AG08396 (cell line): ENCODE data around the gene ABHD13.
"Not testable (repeated sequence)": the region's sequence is repeated elsewhere in the genome, so short reads cannot be mapped to it uniquely, and the experiment has no call there.

Experiments
- DNase-seq: peaks from one replicate; pipeline ENCODE4 v3.0.0; 2012; ENCODE audit warnings: low spot score, mixed read lengths

The ABHD13 gene

DNA sequence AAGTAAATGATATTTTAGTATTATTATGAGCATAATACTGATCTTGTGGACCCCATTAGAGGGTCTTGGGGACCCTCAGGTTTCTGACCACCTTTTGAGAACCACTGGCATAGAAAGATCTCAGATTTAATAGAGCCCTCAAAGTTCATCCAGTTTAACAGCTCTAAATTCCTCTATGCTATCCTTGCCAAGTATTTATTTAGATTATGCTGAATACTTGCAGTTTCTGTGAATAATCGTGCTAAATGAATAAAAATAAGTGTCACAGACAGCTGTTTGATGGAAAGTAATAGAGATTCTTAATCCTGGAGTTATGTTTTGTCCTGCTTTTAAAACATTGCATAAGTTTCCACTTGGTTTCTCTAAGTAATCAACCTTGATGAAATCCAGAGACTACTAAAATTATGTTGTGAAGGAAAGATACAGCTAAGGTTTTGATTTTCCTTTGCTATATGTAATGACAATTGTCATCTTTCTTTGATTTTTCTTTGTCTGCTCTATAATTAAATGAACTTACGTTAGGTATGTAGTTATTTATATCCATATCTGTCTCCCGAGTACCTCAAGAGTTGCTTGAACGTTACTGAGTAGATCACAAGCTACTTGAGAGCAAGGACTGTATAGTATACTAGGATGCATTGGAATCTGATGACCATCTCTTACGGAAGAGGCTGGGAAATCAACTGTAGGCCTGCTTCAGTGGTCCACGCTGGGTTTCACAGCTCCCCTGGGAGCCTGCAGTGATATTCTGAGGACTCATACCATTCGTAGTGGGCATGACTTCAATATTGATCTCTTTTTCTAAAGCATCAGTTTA lies 5.7 kb downstream of the ABHD13 start:
- DNase-seq = no peak

DNA sequence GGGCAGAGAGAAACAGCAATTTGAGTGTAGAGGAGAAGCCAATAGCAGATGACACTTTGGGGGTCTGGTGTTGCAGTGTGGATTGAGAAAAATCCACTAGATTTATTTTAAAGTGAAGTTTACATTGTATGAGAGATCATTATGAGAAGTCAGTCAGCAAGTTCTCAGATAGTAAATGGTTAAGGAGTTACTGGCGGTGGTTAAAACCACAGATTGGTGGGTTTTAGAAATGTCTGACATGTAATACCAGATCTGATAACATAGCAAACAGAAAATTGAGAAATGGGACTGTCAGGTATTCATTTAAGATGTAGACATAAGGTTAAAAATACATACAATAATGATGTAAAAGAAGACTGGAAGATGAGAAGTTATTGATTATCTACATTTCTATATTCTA lies 7.2 kb downstream of the ABHD13 start:
- DNase-seq = no peak

DNA sequence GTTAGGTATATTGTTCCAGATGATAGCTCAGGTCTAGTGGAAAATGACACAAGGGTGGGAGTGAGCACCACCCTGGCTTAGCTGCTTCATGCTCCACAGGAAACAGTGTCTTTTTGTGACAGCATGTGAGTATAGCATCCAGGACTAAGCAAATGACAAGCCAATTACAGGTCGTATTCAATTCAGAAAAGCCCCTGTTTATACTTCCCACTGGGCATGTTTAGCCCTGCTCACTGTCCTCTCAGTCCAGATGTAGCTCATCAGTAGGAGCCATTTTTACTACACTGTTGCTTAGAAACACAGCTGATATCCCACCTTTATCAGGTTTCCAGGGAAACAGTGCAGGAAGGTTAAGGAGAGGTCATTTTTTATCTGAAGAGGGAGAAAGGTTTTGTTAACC lies 8.0 kb downstream of the ABHD13 start:
- no peak for DNase-seq

DNA sequence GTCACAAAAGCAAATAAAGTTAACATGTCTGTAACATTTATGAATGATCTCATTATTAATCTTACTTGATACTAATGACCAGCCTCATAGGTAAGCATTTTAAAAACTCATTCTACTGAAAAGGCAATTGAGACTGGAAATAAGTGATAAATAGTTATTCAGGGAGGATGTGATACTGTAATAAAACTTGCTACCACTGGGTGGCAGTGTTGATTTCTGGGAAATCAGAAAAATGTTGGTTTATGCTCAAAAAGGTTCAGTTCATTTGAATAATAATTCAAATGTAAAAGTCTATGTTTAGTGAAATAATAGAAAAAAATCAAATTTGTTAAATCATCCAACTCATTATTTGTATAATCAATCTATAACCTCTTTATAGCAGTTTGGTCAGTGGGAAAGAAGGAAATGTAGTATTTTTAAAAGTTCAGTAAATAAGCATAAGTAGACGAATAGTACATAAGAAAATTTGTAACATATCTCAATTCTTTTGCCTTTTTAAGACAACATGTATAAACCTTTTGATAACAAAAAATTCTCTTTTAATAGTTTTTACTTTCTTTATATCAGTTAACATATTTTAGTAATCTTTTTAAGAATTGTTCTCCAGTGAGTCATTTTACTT lies 9.6 kb downstream of the ABHD13 start:
- DNase-seq = peak; percentile 29

DNA sequence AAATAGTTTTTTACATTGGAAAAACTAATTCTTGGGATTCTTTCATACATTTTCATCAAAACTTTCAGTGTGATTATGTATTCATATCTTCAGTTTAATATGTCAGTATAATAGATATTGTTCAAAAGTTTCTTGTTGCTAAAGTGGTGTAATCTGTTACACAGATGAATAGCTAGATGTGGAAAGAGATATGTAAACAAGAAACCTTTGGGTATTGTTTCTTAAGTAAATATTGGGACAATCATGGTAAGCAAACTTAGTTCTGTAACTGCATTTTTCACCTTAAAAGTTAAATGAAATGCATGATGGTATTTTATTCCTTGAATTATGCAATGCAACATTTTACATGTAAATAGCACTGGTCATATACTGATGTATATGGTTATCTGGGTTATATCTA lies 12.2 kb downstream of the ABHD13 start:
- no peak for DNase-seq

DNA sequence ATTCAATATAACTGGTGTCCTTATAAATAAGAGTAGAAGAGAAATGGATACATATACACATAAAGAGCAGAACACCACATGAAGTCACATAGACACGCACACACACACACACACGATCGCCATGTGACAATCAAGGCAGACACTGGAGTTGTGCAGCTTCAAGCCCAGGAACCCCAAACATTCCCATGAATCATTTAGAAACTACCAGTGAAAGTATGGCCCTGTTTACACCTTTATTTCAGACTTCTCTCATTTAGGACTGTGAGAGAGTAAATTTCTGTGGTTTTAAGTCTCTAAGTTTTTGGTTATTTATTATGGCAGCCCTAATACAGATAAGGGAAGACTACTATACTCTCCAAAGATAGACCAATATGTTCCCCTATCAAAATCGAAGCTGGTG lies 31.0 kb downstream of the ABHD13 start:
- DNase-seq = no peak

DNA sequence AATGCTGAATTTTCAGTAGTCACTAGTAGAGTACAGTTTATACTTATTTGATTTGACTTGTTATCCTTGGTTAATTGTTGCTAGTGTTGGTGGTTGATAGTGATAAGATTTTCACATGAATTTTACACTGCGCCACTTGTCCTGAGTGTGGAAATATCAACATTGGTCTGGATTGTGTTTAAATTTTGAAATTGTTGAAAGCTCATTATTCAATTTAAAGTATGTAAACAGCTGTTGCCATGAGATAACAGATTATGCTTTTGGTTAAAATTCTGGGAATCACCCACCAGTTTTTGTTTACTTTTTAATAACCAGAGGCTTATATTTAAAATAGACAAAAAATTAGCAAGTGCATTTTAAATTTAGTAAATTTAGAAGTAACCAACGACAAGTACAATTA lies 39.1 kb downstream of the ABHD13 start:
- DNase-seq = no peak

DNA sequence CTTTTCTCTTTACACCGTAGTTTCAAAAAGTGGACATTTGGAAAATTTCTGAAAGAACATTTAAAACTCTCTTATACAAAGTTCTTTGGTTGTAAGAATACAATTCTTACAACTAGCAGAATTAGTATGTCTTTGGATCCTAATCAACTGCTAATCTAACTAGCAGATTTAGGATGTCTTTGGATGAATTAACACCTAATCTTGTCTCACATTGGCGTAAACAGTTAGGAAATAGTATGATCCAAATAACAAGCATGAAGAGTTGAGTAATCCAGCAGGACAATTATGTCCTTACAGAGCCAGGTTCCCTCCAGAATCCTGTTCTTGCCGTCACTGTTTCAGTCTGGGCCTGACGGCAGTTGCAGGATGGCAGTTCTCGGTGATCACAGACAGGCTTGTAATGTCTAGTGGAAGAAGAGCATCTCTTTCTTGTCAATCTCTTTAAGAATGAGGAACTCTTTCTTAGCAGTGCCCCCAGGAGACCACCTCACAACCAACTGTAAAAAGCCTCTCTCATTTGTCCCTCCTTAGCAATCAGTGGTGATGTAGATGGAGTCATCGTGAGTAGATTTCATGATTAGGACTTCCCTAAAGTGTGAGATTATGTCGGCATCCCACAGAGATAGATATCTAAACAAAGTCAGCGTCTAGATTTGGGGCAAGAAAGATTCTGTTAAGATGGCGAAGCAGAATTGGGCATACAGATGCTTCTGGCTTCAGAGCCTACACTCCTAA lies 45.6 kb downstream of the ABHD13 start:
- no peak for DNase-seq

DNA sequence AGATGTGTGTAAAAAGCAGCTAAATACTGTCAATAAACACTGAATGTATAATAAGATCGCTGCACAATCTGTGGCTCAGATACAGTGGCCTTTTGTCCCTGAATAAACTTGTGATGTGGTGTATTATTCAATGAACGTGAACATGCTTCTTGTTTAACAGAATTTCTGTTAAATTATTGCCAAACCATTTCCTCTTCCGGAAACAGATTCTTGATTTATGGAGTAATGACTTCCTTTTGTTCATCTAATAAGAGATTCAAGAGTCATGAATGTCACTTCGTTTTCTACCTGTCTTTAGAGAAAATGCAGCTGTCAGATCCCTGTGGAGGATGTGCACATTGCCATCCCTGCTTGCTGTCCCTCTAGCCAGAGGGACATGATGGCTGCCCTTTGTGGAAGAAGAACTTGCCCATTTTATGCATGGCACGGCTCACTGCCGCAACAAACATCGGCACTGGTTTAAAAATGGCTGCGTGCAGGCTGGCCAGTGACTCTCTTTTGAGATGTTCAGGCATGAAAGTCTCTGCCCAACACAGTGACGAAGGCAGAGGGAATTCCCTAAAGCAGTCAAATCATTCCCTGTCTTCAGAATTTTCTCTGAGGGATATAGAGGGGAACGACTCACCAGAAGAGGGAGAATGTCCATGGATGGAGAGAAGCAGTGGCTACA lies 48.3 kb downstream of the ABHD13 start:
- no peak for DNase-seq

DNA sequence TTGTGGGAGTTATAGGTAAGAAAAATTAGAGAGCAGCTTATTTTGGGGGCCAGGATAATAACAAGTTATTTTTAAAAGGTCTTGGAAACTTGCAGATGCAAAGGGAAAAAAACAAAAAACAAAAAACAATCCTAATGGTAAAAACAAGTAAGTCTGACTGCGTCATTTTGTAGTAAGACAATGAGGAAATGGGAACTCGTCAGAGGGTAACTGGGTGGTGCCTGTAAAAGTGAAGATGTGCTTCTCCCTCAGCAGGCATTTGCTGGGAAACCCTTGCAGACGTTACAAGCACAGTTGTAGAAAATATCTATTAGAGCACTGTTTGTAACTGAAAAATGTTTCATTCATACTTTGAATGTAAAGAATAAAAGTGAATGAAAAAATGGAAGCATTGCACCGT lies 49.2 kb downstream of the ABHD13 start:
- DNase-seq = no peak

DNA sequence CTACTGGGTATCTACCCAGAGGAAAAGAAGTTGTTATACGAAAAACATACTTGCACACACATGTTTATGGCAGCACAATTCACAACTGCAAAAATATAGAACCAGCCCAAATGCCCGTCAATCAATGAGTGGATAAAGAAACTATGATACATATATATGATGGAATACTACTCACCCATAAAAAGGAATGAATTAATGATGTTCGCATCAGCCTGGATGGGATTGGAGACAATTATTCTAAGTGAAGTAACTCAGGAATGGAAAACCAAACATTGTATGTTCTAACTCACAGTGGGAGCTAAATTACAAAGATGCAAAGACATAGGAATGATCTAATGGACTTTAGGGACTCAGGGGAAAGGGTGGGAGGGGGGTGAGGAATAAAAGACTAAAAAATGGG lies 49.7 kb downstream of the ABHD13 start:
- not testable (repeated sequence) for DNase-seq

DNA sequence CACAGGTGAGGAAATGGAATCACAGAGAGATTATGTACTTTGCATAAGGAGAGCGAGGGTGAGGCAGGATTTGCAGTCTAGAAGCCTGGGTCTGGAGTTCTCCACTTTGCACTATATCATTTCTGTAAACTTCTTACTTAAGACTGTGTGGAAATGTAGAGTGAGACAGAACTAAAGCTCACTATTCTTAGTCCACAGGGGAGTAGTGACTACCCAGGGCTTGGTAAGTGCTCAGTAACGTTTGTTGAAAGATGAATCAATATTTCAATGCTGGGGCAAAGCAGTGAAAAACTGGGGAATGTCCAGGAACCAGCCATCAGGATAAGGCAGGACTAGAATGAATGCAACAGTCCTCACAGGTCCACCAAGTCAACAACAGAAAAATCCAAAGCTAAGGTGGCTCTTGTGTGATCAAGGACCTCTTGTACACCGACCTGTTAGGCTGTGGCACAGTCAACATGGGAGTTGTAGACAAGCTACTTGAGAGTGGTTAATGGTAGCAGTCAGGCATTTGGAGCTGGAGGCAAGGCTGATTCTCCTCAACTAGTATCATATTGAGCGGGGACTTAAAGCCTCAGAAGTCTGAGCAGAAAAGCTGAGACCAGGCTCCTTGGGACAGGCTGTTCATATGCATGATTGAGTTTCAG lies 50.4 kb downstream of the ABHD13 start:
- DNase-seq = no peak

DNA sequence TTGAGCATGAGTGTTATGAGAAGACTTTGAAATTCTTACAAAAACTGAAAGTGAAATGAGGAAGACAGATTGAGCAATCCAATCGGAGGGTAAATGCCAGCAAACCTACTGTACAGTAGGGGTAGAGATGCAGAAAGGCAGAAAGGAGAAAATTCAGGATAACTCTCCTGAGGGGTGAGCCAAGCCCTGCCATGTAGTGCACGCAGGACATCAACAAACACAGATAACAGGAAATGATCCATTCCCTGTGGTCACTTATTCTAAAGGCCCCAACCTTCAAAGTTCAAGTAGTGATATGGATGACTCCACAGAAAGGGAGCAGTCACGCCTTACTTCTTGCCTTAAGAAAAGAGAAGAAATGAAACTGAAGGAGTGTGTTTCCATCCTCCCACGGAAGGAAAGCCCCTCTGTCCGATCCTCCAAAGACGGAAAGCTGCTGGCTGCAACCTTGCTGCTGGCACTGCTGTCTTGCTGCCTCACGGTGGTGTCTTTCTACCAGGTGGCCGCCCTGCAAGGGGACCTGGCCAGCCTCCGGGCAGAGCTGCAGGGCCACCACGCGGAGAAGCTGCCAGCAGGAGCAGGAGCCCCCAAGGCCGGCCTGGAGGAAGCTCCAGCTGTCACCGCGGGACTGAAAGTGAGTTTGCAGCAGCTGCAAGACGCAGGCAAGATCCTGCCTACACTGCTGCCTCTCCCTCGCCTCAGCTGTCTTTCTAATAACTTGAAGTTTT lies 51.6 kb downstream of the ABHD13 start, which contains the start of gene TNFSF13B:
TSS of gene TNFSF13B (plus strand) at position 118 of the 728 bp plus-strand sequence. CDS start at position 296, 178 bp downstream.
- peak; percentile 18 for DNase-seq

DNA sequence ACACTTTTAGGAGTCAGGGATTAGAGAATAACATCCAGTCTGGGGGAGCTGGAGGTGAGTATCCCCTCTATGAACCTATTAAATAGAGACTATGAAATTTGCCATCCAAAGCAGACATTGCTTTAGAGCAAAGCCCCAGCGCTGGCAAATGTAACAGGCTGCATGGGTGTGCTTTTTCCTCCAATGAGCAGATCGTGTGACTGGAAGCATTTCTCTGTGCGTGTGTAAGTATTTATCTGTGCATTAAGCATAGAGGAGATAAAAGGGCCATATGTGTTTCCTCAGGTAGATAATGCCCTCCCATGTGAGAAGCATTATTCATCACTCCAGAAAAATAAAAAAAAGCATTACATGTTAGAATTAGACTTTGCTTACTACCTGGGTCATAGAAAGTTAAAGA lies 52.2 kb downstream of the ABHD13 start:
- DNase-seq = no peak

DNA sequence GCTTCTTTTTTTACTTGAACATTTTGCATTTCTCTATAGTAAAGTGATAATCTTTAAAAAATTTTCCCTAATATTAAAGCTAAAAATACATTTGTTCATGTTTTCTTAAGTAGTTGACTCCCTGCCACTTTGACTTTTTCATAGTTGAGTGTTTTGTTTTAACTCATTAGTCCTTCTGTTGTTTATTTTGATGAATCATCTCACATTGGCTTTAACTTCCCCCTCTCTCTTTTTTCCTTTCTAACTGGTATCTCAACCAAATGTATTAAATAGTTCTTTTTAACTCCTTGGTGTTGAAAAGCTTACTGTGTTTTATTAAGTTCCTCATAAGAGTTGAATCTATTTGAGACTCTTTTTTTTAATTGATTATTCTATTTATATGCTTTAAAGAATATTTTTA lies 54.1 kb downstream of the ABHD13 start:
- DNase-seq = no peak

DNA sequence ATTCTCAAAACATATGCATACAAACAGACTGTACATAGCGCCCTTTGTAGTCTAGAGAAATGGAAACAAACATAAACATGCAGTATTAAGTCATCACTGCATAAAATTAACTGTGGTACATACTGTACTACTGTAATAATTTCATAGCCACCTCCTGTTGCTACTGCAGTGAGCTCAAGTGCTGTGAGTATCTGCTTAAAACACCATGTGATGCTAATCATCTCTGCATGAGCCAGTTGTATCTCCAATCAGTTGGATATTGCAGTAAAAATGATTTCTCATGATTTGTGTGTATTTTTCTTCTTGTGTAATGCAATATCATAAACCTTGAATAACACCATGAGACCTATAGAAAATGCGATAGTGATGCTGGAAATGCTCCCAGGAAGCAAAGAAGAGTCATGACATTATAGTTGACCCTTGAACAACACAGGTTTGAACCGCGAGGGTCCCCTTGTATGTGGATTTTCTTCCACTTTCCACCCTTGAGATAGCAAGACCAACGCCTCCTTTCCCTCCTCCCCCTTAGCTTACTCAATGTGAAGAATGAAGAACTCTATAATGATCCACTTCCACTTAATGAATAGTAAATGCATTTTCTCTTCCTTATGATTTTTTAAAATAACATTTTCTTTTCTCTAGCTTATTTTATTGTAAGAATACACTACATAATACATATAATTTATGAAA lies 55.4 kb downstream of the ABHD13 start:
- no peak for DNase-seq

DNA sequence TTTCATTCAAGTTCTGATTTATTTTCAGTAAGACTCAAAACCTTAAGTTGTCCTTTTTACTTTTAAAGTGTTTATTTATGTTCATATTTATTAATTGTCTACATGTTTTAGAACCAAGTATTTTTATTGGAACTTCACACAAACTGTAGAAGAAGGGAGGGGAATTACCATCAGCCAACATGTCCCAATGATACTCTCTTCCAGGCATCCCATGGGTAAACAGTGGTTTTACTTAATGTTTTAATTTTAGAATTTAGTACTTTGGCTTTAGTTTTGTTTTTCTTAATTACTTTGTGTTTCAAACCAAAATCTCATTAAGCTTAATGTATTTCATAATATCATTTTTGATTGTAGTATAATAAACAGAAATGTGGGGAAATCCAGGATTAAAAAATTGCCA lies 56.5 kb downstream of the ABHD13 start:
- no peak for DNase-seq

DNA sequence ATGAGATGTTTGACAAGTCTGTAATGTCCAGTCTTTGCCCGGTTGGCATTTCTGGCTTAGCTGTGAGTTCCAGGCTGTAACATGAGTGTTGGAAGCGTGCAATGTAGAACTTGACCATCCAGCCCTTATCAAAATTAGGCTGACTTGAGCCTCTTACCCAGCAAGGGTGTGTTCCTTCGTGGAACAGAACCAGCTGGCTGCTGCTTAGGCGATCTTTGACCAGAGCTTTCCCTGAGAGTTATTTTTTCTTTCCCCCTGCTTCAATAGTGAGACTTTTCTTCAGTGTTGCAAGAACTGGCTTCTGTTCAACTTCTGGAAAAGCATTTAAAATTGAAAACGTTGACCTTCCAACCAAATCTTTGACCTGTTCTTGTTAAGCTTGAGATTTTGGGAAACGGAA lies 57.9 kb downstream of the ABHD13 start:
- no peak for DNase-seq

DNA sequence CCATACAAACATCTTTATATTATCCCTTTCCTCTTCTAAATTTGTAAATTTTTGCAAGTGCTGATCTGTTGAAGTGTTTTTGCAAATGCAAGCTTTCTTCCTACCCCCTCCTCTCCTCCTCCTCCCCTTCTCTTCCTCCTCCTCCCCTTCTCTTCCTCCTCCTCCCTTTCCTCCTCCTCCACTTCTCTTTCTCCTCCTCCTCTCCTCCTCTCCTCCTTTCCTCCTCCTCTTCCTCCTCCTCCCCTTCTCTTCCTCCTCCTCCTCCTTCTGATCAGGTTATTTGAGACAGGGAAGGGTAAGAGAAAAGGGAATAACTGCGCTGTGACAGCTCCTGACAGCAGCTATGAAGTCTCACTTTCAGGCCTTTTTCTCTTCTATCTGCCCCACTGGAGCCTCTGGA lies 60.3 kb downstream of the ABHD13 start:
- DNase-seq = no peak

DNA sequence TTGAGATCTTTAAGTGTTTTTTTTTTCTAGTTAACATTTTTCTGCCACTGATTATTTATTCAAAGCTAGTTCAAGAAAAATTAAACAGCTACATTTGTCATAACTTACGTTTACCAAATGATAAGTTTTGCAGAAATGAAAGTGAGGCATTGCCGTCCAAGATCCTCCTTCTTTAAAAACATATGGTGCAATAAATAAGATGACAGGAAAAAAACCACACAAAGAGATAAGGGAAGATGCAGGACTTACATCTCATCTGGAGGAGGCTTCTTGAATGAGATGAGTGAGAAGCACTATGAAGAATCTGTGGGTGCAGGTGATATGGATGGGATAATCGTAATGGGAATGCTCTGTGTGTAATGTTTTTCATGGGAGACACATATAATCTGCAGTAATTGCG lies 63.7 kb downstream of the ABHD13 start:
- no peak for DNase-seq

DNA sequence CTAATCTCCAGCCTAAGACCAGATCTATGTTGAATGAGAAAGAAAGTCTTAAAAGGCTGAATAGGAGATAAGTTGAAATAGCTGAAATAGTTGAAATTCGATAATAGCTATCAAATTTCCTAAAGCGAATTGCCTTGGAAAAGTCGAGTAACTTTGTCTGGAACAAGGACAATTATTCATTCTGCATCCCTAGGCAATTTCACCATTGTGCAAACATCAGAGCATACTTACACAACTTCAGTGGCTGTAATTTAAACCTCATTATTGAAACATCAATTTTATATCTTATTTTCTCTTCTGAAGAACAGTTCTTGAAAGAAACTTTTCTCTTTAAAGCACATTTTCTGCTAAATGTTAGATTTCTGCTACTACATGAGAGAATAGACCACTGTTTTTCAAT lies 64.9 kb downstream of the ABHD13 start:
- no peak for DNase-seq
